Spleen (tissue), 11 donors: Measurements from ENCODE around the gene MN1. TPM values are rescaled to one million over a fixed set of nuclear protein-coding genes. Genes with fewer than 3 reads are reported as not detected.

Experiments used
- DNase-seq: peaks from one replicate; pipeline ENCODE4 v3.0.0-alpha.2; 2020
- H3K27ac ChIP-seq, 8 donors: fragments of 200-600 bp; sonication (generic) in 7 of 8; 1 replicate in 4 of 8; 2 replicates in 4 of 8; pipeline versions ENCODE4 v1.5.0 to v1.8.0; 2016 to 2021; ENCODE audit warnings: inconsistent platforms in 4 of 8, mild to moderate bottlenecking in 4 of 8, moderate library complexity in 1 of 8
- H3K27me3 ChIP-seq, 7 donors: fragments of 200-600 bp; sonication (generic) in 6 of 7; replicated peaks in 1 of 7; 1 replicate in 4 of 7; 2 replicates in 3 of 7; pipeline versions ENCODE4 v1.5.0 to v1.8.0; 2016 to 2021; ENCODE audit warnings: inconsistent platforms in 3 of 7, mild to moderate bottlenecking in 1 of 7
- H3K36me3 ChIP-seq, 6 donors: fragments of 200-600 bp; sonication (generic) in 5 of 6; 1 replicate in 4 of 6; 2 replicates in 2 of 6; pipeline versions ENCODE4 v1.5.0 to v1.8.0; 2016 to 2021; ENCODE audit warnings: inconsistent platforms in 2 of 6
- H3K4me1 ChIP-seq, 6 donors: fragments of 200-600 bp; sonication (generic) in 5 of 6; 1 replicate in 3 of 6; 2 replicates in 3 of 6; pipeline versions ENCODE4 v1.5.0 to v1.8.0; 2016 to 2021; ENCODE audit warnings: inconsistent platforms in 3 of 6
- H3K4me3 ChIP-seq, 8 donors: fragments of 200-600 bp; sonication (generic) in 7 of 8; 1 replicate in 4 of 8; 2 replicates in 4 of 8; pipeline versions ENCODE4 v1.5.0 to v1.8.0; 2016 to 2021; ENCODE audit warnings: inconsistent platforms in 4 of 8, mild to moderate bottlenecking in 4 of 8, moderate library complexity in 2 of 8
- H3K9me3 ChIP-seq, 8 donors: fragments of 200-600 bp; sonication (generic) in 7 of 8; 1 replicate in 4 of 8; 2 replicates in 4 of 8; pipeline versions ENCODE4 v1.5.0 to v1.8.0; 2016 to 2021; ENCODE audit warnings: inconsistent platforms in 4 of 8
- POLR2A ChIP-seq, 3 donors: fragments of 450-650 bp; IDR thresholded peaks; one replicate each; pipeline ENCODE4 v1.5.1; 2017; ENCODE audit warnings: antibody characterized with exemption in 3 of 3, mild to moderate bottlenecking in 1 of 3
- POLR2AphosphoS5 ChIP-seq, 3 donors: sonication (generic); formaldehyde crosslinking; IDR thresholded peaks; one replicate each; pipeline ENCODE4 v1.5.1; 2017; ENCODE audit warnings: antibody characterized with exemption in 3 of 3
- WGBS, 5 donors: extraction: QIAGEN DNeasy Blood & Tissue Kit in 3 of 5; methylation state at CpG; one replicate each; pipeline versions ENCODE4 v1.1.5 to v1.1.7; 2013 to 2018; 5-methylcytosine and 5-hydroxymethylcytosine counted together
- intact Hi-C: fragments of 100-400 bp; cut with DNase I; formaldehyde crosslinking; loops from one replicate; pipeline ENCODE4 v1.15.0; 2023; ENCODE audit warnings: low total_unique reads
- polyA plus RNA-seq, 3 donors: library from polyadenylated mRNA; stranded (reverse); fragments of 200-250 nt; gene quantifications; one replicate each; pipeline ENCODE4 v1.2.1, GENCODE V29; 2013
- total RNA-seq, 7 donors: library from RNA; depleted of rRNA in 3 of 7; stranded (reverse); fragments of >200 nt in 3 of 7; fragmentation: NEBNext Ultra II Directional in 4 of 7; extraction: Animal tissue kit (Norgen Biotek cat#: 25700) in 4 of 7; gene quantifications; one replicate each; pipeline versions ENCODE4 v1.1.0 to v1.2.1, GENCODE V29; 2016 to 2021
- TF ChIP-seq, protein P1 (sequence below), 11 experiments: fragments of 200-600 bp in 7 of 11; fragments of 450-650 bp in 4 of 11; sonication (generic) in 4 of 11; IDR thresholded peaks in 8 of 11; conservative IDR thresholded peaks in 3 of 11; 1 replicate in 7 of 11; 2 replicates in 4 of 11; pipeline versions ENCODE4 v1.4.0 to v1.8.0; 2016 to 2021; ENCODE audit warnings: antibody characterized with exemption in 11 of 11, inconsistent platforms in 4 of 11, mild to moderate bottlenecking in 1 of 11
- donor health status: healthy with polysubstance abuse.
- donor health status: DM: no; HTN: no; CAD: no; lungs with moderate emphysema.
- donor health status: DM: no; HTN: no; CAD: no.
- donor health status: Bipolar disorder and iron deficiency.
- donor health status: healthy.
- donor health status: DM: no; HTN: no; CAD: no.
- donor health status: DM: yes; HTN: yes; CAD: no.

MN1 gene
- total and polyA plus RNA-seq, 10 donors: 0.15 to 1.5 (median 0.71) TPM

DNA sequence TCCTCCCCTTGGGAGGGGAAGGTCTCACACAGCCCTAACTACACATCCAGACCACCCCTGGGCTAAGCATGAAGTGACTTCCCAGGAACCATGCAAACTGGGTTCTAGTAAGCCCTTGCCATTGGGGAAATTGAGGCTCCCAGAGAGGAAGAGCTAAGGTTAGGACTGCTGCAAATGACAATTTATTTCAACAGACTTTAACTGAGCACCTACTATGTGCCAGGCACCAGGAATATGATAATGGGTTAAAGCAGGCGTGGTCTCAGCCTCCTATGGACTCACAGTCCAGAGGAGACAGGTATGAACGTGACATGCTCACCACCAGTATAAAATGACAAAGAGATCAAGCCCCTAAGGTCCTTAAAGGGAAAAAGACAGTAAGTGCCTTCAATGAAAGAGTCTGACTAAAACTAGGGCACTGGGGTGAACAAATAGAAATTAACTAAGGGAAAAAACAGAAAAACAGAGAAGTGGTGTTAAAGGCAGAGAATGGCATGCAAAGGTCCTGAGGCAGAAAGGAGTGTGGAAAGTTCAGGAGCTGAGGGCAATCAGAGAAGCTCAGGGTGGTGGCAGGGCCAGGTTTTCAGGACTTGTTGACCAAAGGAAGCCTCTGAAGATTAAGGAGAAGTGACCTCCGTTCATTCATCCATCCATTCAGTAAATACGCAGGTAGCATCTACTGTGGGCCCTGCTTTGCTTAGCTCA, 14.4 kb upstream of the MN1 start:
- TF ChIP-seq, protein P1, sequence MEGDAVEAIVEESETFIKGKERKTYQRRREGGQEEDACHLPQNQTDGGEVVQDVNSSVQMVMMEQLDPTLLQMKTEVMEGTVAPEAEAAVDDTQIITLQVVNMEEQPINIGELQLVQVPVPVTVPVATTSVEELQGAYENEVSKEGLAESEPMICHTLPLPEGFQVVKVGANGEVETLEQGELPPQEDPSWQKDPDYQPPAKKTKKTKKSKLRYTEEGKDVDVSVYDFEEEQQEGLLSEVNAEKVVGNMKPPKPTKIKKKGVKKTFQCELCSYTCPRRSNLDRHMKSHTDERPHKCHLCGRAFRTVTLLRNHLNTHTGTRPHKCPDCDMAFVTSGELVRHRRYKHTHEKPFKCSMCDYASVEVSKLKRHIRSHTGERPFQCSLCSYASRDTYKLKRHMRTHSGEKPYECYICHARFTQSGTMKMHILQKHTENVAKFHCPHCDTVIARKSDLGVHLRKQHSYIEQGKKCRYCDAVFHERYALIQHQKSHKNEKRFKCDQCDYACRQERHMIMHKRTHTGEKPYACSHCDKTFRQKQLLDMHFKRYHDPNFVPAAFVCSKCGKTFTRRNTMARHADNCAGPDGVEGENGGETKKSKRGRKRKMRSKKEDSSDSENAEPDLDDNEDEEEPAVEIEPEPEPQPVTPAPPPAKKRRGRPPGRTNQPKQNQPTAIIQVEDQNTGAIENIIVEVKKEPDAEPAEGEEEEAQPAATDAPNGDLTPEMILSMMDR (IDR thresholded peaks at IDR 0.05 in 8 of 11, conservative IDR thresholded peaks at IDR 0.05 in 3 of 11): no peak
- TF ChIP-seq POLR2A (IDR thresholded peaks at IDR 0.05) (no peak), POLR2AphosphoS5 (IDR thresholded peaks at IDR 0.05) (no peak)
- 81 to 94% (median 87%) methylated on average over 4 of the region's 4 CpGs for WGBS, 5 donors
- H3K4me1 ChIP-seq: no peaks in the 10 kb centered on the region
- no peaks in the 10 kb centered on the region for H3K27me3 ChIP-seq
- intact Hi-C loops: no loop called here
- H3K27ac ChIP-seq: no peak overlapping the region
- DNase-seq: no peak
- H3K4me3 ChIP-seq: no peak overlapping the region
- no peaks in the 10 kb centered on the region for H3K36me3 ChIP-seq
- peaks cover 0 to 9% (median 4%) of the 10 kb centered on the region in 8 donors for H3K9me3 ChIP-seq

DNA sequence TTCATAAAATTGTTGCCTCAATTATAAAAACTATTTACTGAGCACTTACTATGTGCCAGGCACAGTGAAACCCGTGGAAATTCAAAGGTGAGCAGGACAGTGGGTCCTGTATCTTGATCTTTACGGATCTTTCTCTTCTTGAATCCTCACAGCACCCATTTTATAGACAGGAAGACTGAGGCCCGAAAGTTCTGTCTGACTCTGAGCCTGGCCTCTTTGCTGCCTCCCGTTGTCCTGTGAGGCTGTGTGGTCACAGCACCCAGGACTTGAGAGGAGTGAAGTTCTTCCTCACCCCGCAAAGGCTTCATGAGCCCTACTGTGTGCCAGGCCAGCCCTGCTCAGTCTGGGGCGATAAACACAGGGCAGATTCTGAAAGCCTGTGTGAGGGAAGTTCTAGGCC, 13.4 kb upstream of the MN1 start:
- Histone ChIP-seq H3K4me3 (no peak overlapping the region), H3K36me3 (no peaks in the 10 kb centered on the region), H3K27ac (no peak overlapping the region), H3K4me1 (no peaks in the 10 kb centered on the region), H3K27me3 (peaks cover 0 to under 1% (median 0%) of the 10 kb centered on the region in 7 donors), H3K9me3 (peaks cover 0 to 4% (median under 1%) of the 10 kb centered on the region in 8 donors)
- TF ChIP-seq, protein P1 (IDR thresholded peaks at IDR 0.05 in 8 of 11, conservative IDR thresholded peaks at IDR 0.05 in 3 of 11): no peak
- TF ChIP-seq POLR2A (IDR thresholded peaks at IDR 0.05) (no peak), POLR2AphosphoS5 (IDR thresholded peaks at IDR 0.05) (no peak)
- intact Hi-C loops: no loop called here
- WGBS, 5 donors: 77 to 94% (median 87%) methylated on average over 5 to 6 of the region's 6 CpGs
- no peak for DNase-seq

DNA sequence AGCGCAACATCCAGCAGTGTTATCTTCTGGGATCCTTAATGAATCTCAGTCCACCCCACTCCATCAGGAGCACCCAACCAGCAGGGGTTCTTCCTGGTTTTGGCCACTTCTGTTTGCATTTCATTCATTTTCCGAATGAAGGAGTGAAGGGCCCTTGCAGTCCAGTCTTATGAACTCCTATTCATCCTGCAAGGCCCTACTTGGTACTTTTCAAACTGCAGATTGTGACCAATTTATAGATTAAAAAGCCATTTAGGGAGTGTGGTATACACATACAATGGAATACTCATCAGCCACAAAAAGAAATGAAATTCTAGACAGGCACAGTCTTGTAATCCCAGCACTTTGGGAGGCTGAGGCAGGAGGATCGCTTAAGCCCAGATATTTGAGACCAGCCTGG, 10.2 kb upstream of the MN1 start:
- no peak overlapping the region for H3K27ac ChIP-seq
- peaks cover 0 to 11% (median 0%) of the 10 kb centered on the region in 7 donors for H3K27me3 ChIP-seq
- WGBS, 5 donors: 92 to 98% (median 94%) methylated on average over 3 of the region's 3 CpGs
- no peak for DNase-seq
- H3K36me3 ChIP-seq: no peaks in the 10 kb centered on the region
- intact Hi-C loops: no loop called here
- no peaks in the 10 kb centered on the region for H3K4me1 ChIP-seq
- H3K4me3 ChIP-seq: no peak overlapping the region
- H3K9me3 ChIP-seq: no peaks in the 10 kb centered on the region
- TF ChIP-seq POLR2AphosphoS5 (IDR thresholded peaks at IDR 0.05): no peak

DNA sequence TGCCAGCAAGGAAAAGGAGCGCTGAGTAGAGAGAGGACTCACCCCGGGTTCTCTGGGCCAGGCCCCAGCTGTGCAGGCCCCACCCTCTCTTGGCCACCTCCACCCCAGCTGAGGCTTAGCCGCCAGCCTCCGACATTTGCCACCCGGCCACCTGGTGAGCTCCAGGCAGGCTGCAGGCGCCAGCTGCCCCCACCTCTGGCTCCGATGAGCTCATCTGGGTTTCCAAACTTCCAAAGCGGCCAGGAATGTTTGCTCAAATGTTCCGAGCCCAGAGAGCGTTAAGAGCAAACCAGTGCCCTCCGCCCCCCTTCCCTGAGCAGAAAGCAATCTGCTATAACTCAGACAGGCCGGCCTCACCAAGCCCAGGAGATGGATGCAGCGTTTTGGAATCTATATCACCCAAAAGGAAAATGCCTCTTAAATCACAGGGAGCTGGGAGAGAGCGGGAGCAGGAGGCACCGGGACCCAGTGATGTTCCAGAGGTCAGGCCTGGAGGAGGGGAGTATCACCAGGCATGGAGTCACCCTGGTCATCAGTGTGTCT, 9.1 kb upstream of the MN1 start:
- TF ChIP-seq POLR2AphosphoS5 (IDR thresholded peaks at IDR 0.05) (no peak), POLR2A (IDR thresholded peaks at IDR 0.05) (no peak)
- TF ChIP-seq, protein P1 (IDR thresholded peaks at IDR 0.05 in 8 of 11, conservative IDR thresholded peaks at IDR 0.05 in 3 of 11): no peak
- DNase-seq: no peak
- no peak overlapping the region for H3K4me3 ChIP-seq
- intact Hi-C loops: no loop called here
- no peaks in the 10 kb centered on the region for H3K36me3 ChIP-seq
- H3K27ac ChIP-seq: no peak overlapping the region
- no peaks in the 10 kb centered on the region for H3K9me3 ChIP-seq
- no peaks in the 10 kb centered on the region for H3K4me1 ChIP-seq
- WGBS, 5 donors: 79 to 96% (median 86%) methylated on average over 11 to 15 of the region's 15 CpGs
- H3K27me3 ChIP-seq: peaks cover 0 to 11% (median 0%) of the 10 kb centered on the region in 7 donors
